GM23338 (cell line): ENCODE results near the gene RHBDD1. TPM values are rescaled to one million over a fixed set of nuclear protein-coding genes. Genes with fewer than 3 reads are reported as not detected.

Experiments used
- CTCF ChIP-seq, 2 experiments: fragments of 200-600 bp in 1 of 2; sonication (generic) in 1 of 2; conservative IDR thresholded peaks; 2 replicates each; pipeline versions ENCODE4 v1.5.1 to v1.6.1; 2016 to 2017; ENCODE audit warnings: antibody characterized with exemption in 2 of 2, low read depth in 2 of 2, mild to moderate bottlenecking in 2 of 2, moderate library complexity in 1 of 2
- ETS1 ChIP-seq: IDR thresholded peaks from 2 replicates; pipeline ENCODE4 v1.6.1; 2016; ENCODE audit warnings: antibody characterized with exemption
- JUNB ChIP-seq: IDR thresholded peaks from one replicate; pipeline ENCODE4 v1.6.1; 2016; ENCODE audit warnings: antibody characterized with exemption; ENCODE audit not compliant: unreplicated experiment
- POLR2AphosphoS5 ChIP-seq: IDR thresholded peaks from 2 replicates; pipeline ENCODE4 v1.6.1; 2016; ENCODE audit warnings: antibody characterized with exemption, low read depth
- REST ChIP-seq: IDR thresholded peaks from one replicate; pipeline ENCODE4 v1.6.1; 2018; ENCODE audit warnings: antibody characterized with exemption; ENCODE audit not compliant: unreplicated experiment
- STAT1 ChIP-seq: IDR thresholded peaks from one replicate; pipeline ENCODE4 v1.6.1; 2016; ENCODE audit warnings: antibody characterized with exemption; ENCODE audit not compliant: unreplicated experiment
- ZNF331 ChIP-seq: fragments of 250-450 bp; sonication (Bioruptor Pico); IDR thresholded peaks from 2 replicates; pipeline ENCODE4 v1.5.0; 2020; ENCODE audit warnings: low read depth, mild to moderate bottlenecking, moderate library complexity
- ZNF462 ChIP-seq: fragments of 250-450 bp; sonication (Bioruptor Pico); IDR thresholded peaks from 2 replicates; pipeline ENCODE4 v1.5.0; 2020; ENCODE audit warnings: mild to moderate bottlenecking, moderate library complexity
- polyA plus RNA-seq: library from polyadenylated mRNA; unstranded; fragments of >200 nt; fragmentation: Nextera tagmentation; extraction: Ambion mirVana; gene quantifications from 2 replicates; pipeline ENCODE4 v1.2.1, GENCODE V29; 2016
- total RNA-seq: library from RNA; depleted of rRNA; stranded (reverse); fragments of >200 nt; shearing (Covaris generic); gene quantifications from 2 replicates; pipeline ENCODE4 v1.2.3, GENCODE V29; 2014

RHBDD1 gene
- total and polyA plus RNA-seq, 2 experiments from 2014 or later, result 7.3 to 13.0 TPM

GRCh38 chr2:227013330-227013729 lies 177.5 kb downstream of the RHBDD1 start (continued):
- TF ChIP-seq ZNF462 (CRISPR knock-in tag) (no peak), ZNF331 (CRISPR knock-in tag) (no peak), JUNB (no peak), POLR2AphosphoS5 (no peak), STAT1 (no peak), ETS1 (no peak), REST (no peak), CTCF (conservative IDR thresholded peaks at IDR 0.05; ENCODE audit: low read depth in 2 of 2) (no peak)
